ENCODE results near the gene RNFT2. TPM values are rescaled to one million over a fixed set of nuclear protein-coding genes. Genes with fewer than 3 reads are reported as not detected.

RNFT2 gene
- total RNA-seq, 1 donor from 2014 or later: 0.21 TPM

DNA sequence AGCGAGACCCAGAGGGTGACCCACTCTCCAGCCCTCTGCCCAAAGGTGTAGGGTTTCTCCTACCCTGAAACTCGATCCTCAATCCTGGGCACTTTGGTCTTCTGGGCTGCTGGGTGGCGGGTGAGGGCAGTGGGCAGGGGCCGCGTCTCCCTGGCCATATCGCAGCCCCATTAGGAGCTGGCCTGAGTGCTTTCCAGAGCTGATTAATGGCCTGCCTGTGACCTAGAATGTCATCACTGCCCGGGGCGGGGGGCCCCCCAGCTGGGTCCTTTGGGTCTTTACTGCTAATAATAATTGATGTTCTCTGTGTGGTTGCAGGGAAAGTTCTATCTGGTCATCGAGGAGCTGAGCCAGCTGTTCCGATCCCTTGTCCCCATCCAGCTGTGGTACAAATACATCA, 95.4 kb downstream of the RNFT2 start:
- TF ChIP-seq, protein P1, sequence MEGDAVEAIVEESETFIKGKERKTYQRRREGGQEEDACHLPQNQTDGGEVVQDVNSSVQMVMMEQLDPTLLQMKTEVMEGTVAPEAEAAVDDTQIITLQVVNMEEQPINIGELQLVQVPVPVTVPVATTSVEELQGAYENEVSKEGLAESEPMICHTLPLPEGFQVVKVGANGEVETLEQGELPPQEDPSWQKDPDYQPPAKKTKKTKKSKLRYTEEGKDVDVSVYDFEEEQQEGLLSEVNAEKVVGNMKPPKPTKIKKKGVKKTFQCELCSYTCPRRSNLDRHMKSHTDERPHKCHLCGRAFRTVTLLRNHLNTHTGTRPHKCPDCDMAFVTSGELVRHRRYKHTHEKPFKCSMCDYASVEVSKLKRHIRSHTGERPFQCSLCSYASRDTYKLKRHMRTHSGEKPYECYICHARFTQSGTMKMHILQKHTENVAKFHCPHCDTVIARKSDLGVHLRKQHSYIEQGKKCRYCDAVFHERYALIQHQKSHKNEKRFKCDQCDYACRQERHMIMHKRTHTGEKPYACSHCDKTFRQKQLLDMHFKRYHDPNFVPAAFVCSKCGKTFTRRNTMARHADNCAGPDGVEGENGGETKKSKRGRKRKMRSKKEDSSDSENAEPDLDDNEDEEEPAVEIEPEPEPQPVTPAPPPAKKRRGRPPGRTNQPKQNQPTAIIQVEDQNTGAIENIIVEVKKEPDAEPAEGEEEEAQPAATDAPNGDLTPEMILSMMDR (IDR thresholded peaks at IDR 0.05): no peak
- H3K27ac ChIP-seq: no peak overlapping the region
- DNase-seq (ENCODE audit: low spot score in 2 of 2): no peak
- intact Hi-C loops (cut with DNase I): no loop called here
- H3K9me3 ChIP-seq: no peaks in the 10 kb centered on the region
- H3K27me3 ChIP-seq: no peaks in the 10 kb centered on the region
- no peaks in the 10 kb centered on the region for H3K36me3 ChIP-seq
- H3K4me3 ChIP-seq: no peak overlapping the region
- H3K4me1 ChIP-seq: no peaks in the 10 kb centered on the region

DNA sequence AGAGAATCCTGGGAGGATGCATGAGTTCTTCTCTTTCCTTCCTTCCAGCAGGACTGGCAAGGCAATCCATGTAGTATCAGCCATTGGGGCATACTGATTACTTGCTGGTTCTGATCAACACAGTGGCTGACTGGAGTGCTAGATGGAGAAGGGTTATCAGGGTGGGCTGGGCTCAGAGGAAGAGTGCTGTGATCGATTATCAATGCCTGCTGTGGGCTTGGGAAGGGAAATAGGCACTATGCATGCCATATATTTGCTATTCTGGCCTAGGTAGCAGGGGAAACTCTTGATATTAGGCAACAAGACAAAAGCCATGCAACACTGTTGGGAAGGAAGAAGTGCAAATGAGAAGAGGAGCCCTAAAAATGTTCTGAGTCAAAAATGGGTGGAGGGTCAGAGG, 97.4 kb downstream of the RNFT2 start:
- H3K36me3 ChIP-seq: no peaks in the 10 kb centered on the region
- no peaks in the 10 kb centered on the region for H3K9me3 ChIP-seq
- H3K27ac ChIP-seq: no peak overlapping the region
- H3K4me3 ChIP-seq: no peak overlapping the region
- TF ChIP-seq, protein P1 (IDR thresholded peaks at IDR 0.05): no peak
- DNase-seq (ENCODE audit: low spot score in 2 of 2): no peak
- H3K27me3 ChIP-seq: no peaks in the 10 kb centered on the region
- no peaks in the 10 kb centered on the region for H3K4me1 ChIP-seq
- intact Hi-C loops (cut with DNase I): no loop called here

DNA sequence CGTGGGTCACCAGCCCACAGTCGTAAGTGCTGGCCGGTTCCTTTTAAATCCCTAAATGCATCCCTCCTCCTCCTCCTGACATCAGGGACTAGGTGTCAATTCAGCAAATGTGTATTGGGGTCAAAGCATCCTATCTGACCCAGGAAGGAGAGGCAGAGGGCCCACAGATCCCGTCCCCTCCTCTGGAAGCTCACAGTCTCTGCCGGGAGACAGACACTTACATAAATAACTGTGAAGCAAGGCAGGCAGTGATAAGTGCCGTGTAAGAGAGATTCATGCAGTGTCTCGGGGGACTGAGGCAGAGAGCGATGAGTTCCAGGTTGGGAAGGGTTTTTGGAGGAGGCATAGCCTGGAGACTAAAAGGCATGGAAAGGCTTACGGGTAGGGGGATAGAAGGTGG, 99.0 kb downstream of the RNFT2 start:
- intact Hi-C loops (cut with DNase I): no loop called here
- TF ChIP-seq, protein P1 (IDR thresholded peaks at IDR 0.05): no peak
- H3K4me3 ChIP-seq: no peak overlapping the region
- no peaks in the 10 kb centered on the region for H3K4me1 ChIP-seq
- no peak overlapping the region for H3K27ac ChIP-seq
- H3K9me3 ChIP-seq: no peaks in the 10 kb centered on the region
- H3K27me3 ChIP-seq: no peaks in the 10 kb centered on the region
- no peaks in the 10 kb centered on the region for H3K36me3 ChIP-seq
- DNase-seq (ENCODE audit: low spot score in 2 of 2): no peak

GRCh38 chr12:116838365-116838764, 100.2 kb downstream of the RNFT2 start:
- TF ChIP-seq, protein P1 (IDR thresholded peaks at IDR 0.05): no peak
- DNase-seq (ENCODE audit: low spot score in 2 of 2): no peak
- Histone ChIP-seq H3K9me3 (no peaks in the 10 kb centered on the region), H3K27ac (no peak overlapping the region), H3K4me1 (no peaks in the 10 kb centered on the region), H3K4me3 (no peak overlapping the region), H3K27me3 (no peaks in the 10 kb centered on the region), H3K36me3 (no peaks in the 10 kb centered on the region)
- intact Hi-C loops (cut with DNase I): no loop called here

DNA sequence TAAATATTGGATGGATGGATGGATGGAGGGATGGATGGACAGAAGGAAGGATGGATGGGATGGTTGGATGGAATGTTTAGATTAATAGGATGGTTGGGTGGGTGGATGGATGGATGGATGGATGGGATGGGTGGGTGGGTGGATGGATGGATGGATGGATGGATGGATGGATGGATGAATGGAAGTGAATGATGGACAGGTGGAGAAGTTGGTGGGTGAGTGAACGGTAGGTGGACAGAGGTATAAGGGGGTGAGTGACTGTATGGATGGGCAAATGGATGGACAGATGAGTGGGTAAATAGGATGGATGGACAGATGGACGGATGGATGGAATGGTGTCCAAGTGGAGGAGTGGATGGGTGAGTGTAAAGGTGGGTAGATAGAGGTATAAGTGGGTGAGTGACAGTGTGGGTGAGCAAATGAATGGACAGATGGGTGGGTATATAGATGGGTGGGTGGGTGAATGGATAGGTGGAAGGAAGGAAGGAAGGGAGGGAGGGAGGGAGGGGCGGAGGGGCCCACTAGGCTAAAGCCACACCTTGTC, 101.2 kb downstream of the RNFT2 start:
- no peaks in the 10 kb centered on the region for H3K36me3 ChIP-seq
- no peaks in the 10 kb centered on the region for H3K9me3 ChIP-seq
- no peak overlapping the region for H3K4me3 ChIP-seq
- intact Hi-C loops (cut with DNase I): no loop called here
- no peak for DNase-seq (ENCODE audit: low spot score in 2 of 2)
- no peak overlapping the region for H3K27ac ChIP-seq
- TF ChIP-seq, protein P1 (IDR thresholded peaks at IDR 0.05): no peak
- no peaks in the 10 kb centered on the region for H3K4me1 ChIP-seq
- H3K27me3 ChIP-seq: no peaks in the 10 kb centered on the region

DNA sequence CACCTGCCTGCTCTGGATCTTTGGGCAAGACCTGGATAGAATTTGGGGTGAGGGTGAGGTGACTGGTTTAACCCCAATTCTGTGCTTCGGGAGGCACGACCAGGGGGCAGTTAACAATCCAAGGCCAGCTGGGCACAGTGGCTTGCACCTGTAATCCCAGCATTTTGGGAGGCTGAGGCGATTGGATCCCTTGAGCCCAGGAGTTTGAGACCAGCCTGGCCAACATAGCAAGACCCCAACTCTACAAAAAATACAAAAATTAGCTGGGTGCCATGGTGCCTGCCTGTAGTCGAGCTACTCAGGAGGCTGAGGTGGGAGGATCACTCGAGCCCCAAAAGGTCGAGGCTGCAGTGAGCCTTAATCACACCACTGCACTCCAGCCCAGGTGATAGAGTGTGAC, 105.0 kb downstream of the RNFT2 start:
- DNase-seq (ENCODE audit: low spot score in 2 of 2): no peak
- Histone ChIP-seq H3K9me3 (no peaks in the 10 kb centered on the region), H3K27ac (no peak overlapping the region), H3K27me3 (no peaks in the 10 kb centered on the region), H3K36me3 (no peaks in the 10 kb centered on the region), H3K4me3 (no peak overlapping the region), H3K4me1 (no peaks in the 10 kb centered on the region)
- TF ChIP-seq, protein P1 (IDR thresholded peaks at IDR 0.05): no peak
- intact Hi-C loops (cut with DNase I): no loop called here

Measured in ascending aorta (tissue), 2 donors.